GM19351 (cell line): Measurements from ENCODE around the gene SPTBN2.

Experiments used
- ATAC-seq: cut with Tn5 transposase; IDR thresholded peaks from one replicate; pipeline ENCODE4 v1.9.1; 2021; ENCODE audit warnings: mild to moderate bottlenecking, moderate library complexity; ENCODE audit not compliant: unreplicated experiment

SPTBN2 gene

DNA sequence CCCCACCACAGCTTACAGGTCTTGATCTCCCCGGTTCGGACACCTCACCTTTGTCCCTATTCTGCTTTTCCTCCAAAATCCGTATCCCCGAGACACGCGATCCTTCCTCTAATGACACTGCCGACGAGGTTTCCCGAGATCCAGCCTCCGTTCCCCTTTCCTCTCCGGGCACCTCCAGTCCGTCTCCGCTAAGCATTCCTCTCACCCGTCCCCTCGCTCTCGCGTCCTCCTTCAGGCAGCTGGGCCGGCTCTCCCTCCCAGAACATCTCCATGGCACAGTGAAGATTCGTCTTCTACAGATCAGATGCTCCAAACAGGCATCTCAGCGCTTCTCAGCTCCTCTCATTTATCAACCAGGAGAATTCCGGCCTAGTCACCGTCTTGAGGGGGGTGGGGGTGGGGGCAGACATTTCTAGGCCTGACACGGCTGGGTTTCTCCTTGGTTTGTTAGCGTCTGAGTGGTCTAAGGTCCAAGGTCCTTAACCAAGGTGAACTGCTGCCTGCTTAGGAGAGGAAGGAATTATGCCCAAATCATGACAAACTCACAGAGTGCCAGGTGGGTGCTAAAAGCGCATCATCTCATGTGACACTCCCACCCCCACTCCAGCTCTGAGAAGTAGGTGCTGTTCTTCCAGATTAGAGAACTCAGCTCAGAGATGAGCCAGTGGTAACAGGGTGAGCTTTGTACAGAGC is at the start of gene SPTBN2:
TSS of gene SPTBN2 (minus strand) at position 524 of the 693 bp plus-strand sequence. CDS start 7,976 bp downstream, outside the sequence.
- no peak for ATAC-seq

DNA sequence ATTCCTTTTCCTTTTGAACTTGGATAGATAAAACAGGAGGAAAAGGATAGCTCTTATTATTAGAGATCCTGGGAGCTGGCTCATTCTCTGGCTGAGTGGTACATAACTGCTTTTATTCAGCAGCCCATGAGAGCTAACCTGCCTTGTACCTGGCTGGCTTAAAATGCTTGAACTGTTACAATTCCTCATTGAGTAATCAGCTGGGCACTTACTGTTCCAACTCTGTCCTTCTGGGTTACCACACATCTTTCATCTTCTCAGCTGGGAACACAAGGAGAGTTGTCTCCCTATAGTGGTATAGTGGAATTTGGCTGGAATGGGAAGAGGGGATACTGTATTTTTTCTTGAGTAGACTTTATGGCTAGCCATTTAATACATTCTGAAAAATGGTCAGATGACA is 39.8 kb upstream of the SPTBN2 start:
- no peak for ATAC-seq

DNA sequence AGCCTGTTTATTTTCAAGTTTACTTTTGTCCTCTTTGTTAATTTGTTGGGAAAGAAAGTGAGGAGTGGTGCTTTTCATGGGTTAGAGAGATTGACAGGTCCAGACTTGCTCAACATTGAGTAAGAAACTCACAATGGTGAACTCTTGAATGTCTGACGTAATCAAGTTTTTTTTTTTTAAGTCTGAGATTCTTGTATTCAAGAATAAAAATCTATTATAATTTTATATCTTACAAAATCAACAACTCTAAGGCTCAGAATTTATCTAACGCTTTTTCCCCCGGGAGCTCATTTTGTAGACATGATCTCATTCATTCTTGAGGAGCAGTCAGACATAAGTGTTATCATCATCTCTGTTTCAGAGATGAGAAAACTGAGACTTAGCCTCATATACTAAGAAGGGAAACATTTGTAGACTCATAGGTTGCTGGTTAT is 39.1 kb upstream of the SPTBN2 start:
- no peak for ATAC-seq

DNA sequence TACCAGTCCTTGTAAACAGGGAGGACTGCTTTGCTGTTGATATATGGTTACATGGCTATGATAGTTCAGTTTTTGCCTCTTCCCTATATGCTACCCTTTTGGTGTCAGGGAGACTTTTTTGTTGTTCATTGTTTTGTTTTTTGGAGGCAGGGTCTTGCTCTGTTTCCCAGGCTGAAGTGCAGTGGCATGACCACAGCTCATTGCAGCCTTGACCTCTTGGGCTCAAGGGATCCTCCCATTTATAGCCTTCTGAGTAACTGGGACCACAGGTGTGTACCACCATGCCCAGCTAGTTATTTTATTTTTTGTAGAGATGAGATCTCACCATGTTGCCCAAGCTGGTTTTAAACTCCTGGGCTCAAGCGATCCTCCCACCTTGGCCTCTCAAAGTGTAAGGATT is 38.6 kb upstream of the SPTBN2 start:
- ATAC-seq, result no peak

DNA sequence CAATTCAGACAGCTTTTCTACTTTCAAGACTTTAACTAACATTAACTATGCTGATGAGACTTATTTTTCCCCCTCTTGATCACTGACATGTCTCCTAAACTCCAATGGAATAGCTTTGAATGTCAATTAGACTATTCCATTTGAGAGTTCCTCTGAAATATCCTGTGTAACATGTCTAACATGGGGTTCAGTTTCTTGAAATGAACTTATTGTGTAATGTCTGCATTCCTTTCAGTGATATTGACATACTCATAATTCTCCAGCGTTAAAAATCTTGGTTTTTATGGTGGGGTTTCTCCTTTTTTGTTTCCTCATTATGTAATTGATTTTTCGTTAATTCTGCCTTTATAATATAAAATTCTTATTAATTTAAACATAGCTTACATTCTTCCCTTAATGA is 37.7 kb upstream of the SPTBN2 start:
- no peak for ATAC-seq

DNA sequence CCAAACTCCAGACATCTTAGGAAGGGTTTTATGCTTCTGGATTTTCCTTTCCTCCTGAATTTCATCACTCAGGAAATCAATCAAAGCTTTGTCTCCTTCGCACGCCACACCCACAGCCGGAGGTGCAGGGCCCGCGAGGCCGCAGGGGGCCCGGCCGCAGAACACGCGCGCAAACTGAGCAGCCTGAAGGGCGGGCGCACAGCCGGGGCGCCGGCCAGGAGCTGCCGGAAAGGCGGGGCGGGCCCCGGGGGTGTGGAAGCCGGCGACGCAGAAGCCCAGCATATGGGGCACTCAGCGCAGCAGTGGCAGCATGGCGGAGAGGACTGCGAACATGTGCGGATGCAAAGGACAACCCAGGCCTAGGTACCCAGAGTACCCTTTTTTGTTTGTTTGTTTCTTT is 33.1 kb upstream of the SPTBN2 start:
- ATAC-seq, result no peak

DNA sequence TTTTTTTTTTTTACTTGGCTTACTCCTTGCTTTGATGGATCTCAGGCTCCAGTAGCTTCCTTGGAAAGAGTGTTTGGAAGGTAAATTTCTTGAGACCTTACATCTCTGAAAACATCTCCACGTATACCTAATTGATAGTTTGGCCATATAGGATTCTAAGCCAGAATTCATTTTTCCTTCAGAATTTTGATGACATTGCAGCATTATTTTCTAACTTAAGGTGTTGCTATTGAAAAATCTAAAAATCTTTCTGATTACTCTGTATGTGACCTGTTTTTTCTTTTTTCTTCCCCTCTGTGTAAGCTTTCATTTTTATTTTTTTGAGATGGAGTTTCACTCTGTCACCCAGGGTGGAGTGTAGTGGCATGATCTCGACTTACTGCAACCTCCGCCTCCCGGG is 23.1 kb upstream of the SPTBN2 start:
- no peak for ATAC-seq

DNA sequence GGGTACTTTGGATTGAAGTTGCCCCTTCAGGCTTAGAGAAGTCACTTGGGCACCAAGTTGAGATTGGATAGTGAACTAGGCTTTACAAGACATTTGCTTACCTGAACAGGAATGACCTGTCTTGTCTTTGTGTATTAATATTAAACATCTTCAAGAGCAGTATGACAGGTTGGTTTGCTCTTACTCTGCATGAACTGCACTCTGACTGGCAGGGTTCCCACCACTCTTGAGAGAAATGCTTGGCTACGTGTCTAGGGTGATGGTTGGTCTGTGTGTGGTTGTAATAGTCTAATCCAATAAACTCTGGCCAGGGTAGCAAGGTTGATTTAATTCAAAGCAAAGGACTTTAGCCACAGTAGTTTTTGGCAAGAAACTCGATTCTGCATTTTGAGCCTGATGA is 20.1 kb upstream of the SPTBN2 start:
- ATAC-seq, result no peak

DNA sequence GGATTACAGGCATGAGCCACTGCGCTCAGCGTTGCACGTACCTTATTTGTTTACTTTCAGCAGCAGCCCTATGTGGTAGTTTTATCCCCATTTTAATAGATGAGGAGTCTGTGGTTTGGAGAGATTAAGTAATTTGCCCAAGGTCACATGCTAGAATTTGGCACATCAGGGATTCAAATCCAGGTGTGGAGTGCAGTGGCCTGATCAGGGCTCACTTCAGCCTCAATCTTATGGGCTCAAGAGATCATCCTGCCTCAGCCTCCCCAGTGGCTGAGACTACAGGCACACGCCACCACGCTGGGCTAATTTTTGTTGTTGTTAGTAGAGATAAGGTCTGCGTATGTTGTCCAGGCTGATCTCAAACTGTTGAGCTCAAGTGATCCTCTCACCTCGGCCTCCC is 18.5 kb upstream of the SPTBN2 start:
- no peak for ATAC-seq

DNA sequence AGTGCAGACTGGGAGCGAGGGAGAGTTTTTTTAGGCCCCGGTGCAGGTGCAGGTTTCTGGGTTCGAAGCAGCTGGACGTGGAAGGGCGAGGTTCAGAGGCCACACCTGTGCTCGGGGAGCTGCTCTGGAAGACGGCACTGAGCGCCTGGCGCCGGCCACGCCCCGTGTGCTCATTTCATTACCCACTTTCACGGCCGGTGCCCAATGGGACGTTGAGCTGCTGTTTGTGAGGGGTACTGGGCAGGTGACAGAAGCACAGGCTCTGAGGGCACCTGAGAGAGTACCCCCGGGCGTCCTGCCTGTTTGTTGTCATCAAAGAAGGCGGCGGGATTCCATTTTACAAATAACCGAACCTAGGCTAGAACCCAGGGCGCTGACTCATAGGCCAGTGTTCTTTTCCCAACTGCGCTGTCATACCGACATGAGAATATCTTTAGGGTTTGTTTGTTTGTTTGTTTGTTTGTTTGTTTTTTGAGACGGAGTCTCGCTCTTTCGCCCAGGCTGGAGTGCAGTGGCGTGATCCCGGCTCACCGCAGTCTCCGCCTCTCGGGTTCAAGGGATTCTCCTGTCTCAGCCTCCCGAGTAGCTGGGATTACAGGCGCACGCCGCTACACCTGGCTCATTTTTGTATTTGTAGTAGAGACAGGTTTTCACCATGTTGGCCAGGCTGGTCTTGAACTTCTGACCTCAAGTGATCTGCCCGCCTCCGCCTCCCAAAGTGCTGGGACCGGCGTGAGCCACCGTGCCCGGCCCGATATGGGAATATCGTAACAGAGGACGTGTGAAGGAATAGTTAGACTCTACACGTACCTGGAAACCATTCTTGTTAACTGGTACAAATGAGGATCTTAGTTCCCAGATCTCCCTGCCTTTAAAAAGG is 16.6 kb upstream of the SPTBN2 start:
- peak; percentile 59 for ATAC-seq

DNA sequence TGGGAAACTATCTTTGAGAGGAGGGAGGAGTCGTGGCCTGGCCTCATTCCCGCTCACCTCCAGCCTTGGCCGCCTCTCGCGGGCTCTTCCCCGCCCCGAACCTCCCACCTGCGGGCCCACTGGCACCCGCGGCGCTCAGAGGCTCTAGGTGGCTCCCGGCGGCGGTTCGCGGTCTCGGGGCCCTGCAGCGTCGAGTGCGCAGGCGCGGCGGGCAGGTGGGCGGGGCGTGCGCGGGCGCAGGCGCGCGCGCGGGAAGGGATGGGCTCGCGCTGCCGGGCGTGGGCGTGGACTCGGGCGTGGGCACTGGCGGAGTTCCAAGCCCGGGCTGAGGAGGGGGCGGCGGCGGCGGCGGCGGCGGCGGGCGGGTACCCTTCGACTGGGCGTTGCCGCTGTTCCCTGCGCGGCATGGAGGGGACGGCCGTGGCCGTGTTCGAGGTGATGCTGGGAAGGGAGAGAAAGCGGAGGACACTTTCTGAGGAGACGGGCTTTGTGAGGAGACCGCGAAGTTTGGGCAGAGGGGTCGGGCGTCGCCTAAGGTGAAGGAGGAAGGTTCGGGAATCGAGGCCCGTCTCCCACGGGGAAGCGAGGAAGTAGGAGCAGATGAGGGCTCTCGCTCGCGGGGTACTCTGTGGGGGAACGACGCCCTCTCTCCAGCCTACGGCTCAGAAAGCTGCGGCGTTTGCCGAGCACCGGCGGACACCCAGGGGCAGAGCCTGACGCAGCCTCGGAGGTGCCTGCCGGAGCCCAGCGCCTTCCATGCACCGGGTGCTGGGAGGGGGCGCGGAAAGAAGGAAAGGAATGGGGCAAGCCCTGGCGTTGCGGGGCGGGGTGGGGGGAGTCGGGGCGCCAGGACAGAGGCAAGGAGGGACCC is 15.7 kb upstream of the SPTBN2 start:
- peak; percentile 72 for ATAC-seq

DNA sequence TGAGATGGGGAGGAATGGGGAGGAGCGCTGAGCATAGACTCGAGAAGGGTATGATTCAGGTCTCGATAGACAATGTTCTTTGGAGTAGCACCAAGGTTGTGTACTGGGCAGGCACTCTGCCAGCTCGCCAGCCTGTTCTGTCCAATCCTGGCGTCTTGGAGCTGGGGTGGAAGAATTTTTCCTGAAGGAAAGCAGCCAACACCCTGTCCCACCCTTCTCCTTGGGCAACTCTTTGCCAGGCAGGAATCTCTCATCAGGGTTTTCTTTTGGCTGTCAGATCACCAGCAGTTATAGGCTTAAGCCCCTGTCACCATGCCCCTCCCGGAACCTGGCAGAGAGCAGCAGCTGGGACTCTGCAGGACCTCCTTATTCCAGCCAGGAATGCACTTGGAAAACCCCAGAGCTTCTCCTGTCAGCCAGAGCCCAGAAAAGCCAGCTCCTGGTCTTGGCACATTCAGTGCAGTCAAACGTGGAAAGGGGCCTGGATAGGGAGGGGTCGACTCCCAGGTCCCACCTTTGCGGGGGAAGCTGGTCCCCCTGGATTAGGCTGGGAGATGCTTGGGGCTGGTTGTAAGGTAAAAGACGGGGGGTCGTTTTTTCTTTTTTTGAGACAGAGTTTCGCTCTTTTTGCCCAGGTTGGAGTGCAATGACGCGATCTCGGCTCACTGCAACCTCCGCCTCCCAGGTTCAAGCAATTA is 14.4 kb upstream of the SPTBN2 start:
- no peak for ATAC-seq

DNA sequence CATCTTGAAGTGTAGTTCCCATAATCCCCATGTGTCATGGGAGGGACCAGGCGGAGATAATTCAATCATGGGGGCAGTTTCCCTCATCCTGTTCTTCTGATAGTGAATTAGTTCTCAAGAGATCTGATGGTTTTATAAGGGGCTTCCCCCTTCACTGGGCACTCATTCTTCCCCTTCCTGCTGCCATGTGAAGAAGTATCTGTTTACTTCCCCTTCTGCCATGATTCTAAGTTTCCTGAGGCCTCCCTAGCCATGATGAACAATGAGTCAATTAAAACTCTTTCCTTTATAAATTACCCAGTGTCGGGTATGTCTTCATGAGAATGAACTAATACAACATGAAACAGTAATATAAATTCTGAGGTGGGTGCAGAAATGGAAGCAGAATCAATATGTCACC is 12.1 kb upstream of the SPTBN2 start:
- ATAC-seq, result no peak

DNA sequence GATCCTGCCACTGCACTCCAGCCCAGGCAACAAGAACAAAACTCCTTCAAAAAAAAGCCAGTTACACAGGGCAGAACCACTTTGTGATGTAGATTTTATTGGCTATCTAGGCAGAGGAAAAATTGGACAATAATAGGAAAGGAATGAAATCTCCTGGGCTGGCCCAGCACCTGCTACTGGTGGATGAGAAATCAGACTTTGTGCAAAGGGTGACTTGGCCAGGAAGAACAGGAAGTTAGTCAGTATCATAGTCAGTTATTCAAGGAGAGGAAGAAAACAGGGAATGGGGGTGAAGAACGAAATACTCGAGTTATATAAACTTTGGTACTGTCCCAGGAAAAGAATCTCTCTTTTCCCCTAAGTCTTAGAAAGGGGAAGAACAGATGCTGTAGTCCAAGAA is 11.0 kb upstream of the SPTBN2 start:
- no peak for ATAC-seq

DNA sequence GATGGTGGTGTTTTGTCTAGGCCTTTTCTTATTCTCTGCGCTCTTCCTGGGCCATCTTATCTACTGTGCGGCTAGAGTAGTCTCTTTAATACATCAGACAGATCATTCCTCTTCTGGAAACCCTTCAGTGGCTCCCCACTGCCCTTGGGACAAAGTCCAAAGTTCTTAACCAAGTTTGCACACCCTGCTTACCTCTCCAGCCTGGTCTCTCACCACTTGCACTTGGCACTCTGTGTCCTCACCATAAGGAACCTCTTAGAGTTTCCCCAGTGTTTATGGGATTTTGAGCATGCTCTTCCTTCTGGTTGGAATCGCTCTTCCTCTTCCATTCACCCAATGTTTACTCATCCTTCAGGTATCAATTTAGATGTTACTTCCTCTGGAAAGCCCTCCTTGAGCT is 5.2 kb upstream of the SPTBN2 start:
- no peak for ATAC-seq

DNA sequence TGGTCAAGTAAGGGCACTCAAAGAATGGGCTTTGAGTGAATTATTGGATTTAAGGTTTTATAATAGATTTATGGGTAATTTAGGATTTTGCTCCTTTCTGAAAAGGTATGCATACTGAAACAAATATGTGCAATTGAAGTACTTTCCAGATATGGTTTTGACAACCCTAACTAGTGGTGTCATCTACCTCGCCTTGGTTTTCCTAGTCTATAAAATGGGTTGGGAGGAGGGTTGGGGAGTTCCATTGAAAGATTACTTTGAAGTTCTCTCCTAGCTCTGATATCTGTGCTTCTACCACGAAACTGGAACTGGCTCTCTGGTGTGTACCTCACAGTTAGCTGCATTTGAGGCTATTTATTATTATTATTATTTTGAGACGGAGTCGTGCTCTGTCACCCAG is 431 bp upstream of the SPTBN2 start:
- ATAC-seq, result no peak

DNA sequence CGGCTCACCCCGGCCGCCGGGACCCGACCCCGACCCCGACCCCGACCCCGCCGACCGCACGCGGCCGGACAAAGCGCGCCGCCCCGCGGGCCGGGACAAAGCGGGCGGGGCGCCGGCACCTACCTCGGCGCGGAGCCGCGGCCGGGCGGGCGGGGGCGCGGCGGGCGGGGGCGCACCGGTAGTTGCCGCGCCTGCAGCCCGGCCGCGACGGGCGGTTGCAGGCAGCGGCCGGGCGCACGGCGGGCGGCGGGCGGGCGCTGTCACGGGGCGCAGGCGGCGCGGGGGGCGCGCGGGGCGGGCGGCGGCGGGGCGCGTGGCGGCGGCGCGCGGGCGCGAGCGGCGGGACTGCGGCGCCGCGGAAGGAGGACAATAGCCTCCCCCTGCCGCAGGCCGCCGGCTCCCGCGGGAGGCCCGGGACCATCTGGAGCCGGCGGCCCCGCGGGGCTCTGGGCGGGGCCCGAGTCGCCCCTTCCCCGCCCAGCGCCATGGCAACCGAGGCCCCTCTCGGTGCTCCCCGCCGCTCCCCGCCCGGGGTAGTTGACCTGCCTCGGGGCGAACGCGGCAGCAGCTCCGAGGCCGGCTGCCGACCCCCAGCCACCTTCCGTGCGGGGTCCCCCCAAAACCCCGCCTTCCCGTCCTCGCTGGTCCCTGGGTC is 851 bp downstream of the SPTBN2 start:
- no peak for ATAC-seq

DNA sequence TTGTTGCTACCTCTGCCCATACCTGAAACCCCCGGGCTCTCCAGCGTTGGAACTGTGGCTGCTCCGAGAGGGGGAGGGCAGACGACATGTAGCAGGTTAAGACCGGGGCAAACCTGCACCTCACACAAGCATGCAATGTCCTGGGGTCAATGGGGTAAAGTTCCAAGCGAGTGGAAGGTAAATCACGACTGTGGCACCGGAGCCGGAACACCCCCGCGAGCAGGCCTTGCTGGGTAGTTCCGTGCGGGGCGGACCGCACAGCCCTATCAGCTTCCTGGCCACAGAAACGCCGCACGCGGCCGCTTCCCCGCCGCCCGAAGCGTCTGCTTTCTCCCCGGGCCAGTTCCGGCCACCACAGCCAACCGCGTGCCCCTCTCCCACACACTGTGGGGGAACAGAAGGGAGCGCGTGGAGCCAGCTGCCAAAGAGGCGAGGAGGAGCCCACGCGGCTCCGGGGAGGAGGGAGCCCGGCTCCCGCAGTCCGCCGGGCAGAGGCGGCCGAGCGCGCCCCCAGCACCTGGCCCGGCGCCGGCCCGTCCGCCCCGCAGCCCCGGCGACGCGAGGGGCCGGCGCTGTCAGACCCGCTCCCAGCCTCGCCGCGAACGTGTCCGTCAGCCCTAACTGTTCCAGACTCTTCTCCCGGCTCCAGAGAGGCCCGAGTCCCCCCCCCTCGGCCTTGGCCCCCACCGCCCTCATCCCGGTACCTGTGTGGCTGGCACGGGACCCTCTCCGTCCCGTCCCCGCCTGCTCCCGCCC is 1.6 kb downstream of the SPTBN2 start:
- no peak for ATAC-seq

DNA sequence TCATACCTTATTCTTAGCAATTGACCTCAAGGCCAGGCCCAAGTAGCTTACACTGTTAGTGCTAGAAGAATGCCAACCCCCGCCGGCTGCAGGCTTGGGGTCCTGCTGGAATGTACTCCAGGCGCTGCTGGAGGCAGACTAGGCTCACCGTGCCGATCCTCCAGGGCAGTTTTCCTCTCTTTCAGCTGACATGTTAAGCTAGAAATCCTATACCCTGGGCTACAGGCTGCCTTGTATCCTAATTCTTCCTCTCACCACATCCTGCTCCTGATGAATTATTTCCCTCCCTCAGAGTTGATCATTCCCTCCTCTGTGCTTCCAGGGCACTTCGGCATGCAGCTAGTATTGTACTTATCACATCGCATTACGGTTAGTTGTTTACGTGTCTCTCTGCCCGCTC is 3.4 kb downstream of the SPTBN2 start:
- no peak for ATAC-seq

DNA sequence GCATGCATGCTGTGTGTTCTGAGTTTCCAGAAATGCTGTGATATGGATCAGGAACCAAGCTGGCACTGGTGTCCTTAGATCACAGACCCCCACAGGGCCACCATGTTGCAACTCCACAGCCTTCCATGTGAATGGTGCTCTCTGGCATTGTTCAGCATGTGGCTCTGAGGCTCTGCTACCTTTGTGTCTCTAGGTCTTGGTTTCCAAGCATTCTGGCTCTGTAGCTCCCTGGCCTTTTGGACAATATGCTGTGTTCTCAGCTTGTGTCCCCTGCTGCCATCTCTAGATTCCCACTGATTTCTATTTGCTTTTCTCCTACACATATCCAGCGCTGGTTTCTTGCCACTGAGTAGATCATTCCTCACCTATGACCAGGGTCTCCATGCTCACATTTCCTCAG is 3.9 kb downstream of the SPTBN2 start:
- ATAC-seq, result no peak
